NCI-H345 treated with DMSO at 0.1 percent for 48 hours (cell line): ENCODE results near the gene CNNM2.
"Not testable (repeated sequence)": the region's sequence is repeated elsewhere in the genome, so short reads cannot be mapped to it uniquely, and the experiment has no call there.

Source experiments
- DNase-seq: peaks from one replicate; lab custom pipeline; 2025; ENCODE audit not compliant: unreplicated experiment; lab: John Stamatoyannopoulos, UW

CNNM2 gene

DNA sequence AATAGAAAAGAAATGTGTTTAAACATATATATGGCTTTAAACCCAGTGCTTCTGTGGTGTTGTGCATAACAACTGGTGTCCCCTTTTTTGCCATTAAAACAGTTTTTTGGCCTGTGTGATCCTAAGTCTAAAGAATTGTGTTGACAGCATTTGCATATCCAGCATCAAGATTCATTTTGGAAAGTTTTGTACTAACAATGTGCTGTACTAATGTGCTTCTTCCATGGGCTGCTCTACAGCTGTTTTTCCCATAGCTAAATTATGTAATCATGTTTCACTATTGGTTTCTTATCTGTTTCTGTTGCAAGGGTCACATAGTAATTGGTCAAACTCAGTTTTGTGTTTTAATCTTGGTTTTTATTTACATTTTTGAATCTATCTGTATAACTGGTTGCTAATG is 5.5 kb downstream of the CNNM2 start:
- no peak for DNase-seq

DNA sequence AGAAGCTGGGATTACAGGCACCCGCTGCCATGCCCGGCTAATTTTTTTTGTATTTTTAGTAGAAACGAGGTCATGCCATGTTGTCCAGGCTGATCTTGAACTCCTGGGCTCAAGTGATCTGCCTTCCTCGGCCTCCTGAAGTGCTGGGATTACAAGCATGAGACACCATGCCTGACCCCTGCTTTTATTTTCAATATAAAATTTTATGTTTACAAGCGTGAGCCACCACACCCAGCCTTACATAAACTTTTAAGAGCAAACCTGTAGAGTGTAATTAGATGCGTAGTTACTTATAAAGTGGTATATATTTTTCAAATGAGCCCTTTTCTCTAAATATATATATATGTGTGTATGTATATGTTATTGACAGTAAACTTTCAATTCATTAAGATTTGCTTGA is 8.7 kb downstream of the CNNM2 start:
- DNase-seq: no peak

DNA sequence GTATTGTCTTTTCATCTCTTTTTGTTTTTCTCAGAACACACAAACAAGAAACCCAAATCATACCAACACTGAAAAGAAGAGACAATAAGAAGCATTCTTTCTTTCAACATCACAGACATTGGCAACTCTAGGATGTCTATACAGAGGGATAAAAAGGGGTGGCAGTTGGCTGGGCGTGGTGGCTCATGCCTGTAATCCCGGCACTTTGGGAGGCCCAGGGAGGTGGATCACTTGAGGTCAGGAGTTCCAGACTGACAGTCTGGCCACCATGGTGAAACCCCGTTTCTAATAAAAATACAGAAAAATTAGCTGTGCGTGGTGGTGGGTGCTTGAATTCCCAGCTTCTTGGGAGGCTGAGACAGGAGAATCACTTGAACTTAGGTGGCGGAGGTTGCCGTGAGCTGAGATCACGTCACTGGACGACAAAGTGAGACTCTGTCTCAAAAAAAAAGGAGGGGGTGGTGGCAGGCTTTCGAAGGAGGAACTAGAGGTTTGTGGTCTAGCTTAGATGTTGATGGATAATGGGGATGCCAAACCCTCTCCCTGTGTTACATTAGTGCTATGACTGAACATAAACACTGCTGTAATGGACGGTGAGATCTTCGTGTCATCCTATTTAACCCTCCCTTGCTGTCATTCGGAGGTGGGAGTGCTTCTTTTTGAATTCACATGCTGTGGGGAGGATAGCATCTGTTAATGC is 9.4 kb downstream of the CNNM2 start:
- DNase-seq: no peak

DNA sequence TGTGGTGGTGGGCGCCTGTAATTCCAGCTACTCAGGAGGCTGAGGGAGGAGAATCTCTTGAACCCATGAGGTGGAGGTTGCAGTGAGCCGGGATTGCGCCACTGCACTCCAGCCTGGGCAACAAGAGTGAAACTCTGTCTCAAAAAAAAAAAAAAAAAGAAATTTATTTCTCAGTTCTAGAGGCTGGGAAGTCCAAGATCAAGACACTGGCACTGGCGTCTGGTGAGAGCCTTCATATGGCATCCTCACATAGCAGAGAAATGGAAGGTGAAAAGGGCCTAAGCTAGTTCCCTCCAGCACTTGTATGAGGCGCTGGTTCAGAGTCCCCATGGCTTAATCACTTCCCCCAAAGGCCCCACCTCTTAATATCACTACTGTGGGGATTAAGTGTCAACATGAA is 10.3 kb downstream of the CNNM2 start:
- DNase-seq: not testable (repeated sequence)

DNA sequence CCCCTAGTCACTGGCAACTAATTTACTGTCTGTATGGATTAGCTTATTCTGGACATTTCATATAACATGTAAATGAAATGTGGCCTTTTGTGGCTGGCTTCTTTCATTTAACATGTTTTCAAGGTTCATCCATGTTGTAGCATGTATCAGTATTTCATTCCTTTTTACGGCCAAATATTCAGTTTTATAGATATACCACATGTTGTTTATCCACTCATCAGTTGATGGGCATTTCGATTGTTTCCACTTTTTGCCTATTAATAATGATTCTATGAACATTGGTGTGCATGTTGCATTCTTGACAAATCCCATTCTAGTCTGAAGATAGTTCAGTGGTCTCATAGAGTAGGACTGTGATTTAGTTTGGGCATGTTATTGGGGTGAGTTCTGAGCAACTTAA is 12.6 kb downstream of the CNNM2 start:
- no peak for DNase-seq

DNA sequence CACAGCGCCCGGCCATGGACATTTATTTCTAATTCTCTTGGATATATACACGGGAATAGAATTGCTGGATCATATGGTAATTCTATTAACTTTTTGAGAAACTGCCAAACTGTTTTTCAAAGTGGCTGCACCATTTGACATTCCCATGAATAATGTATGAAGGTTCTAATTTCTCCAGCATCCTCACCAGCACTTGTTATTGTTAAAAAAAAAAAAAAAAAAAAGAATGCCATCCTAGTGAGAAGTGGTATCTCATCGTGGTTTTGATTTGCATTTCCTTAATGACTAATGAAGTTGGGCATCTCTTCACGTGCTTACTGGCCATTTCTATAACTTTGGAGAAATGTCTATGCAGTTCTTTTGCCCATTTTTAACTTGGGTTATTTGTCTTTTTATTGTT is 13.5 kb downstream of the CNNM2 start:
- no peak for DNase-seq

DNA sequence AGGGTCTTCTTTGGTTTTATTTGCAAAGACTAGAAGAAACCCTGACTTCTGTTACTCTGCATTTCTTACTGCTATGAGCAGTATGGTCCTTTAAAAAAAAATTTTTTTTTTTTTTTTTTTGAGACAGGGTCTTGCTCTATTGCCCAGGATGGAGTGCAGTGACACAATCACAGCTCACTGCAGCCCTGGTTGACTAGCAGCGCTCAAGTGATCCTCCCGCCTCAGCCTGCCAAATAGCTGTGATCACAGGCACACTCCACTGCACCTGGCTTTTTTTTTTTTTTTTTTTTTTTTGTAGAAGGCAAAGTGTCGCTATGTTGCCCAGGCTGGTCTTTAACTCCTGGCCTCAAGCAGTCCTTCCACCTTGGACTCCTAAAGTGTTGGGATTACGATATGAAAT is 17.4 kb downstream of the CNNM2 start:
- DNase-seq: no peak

DNA sequence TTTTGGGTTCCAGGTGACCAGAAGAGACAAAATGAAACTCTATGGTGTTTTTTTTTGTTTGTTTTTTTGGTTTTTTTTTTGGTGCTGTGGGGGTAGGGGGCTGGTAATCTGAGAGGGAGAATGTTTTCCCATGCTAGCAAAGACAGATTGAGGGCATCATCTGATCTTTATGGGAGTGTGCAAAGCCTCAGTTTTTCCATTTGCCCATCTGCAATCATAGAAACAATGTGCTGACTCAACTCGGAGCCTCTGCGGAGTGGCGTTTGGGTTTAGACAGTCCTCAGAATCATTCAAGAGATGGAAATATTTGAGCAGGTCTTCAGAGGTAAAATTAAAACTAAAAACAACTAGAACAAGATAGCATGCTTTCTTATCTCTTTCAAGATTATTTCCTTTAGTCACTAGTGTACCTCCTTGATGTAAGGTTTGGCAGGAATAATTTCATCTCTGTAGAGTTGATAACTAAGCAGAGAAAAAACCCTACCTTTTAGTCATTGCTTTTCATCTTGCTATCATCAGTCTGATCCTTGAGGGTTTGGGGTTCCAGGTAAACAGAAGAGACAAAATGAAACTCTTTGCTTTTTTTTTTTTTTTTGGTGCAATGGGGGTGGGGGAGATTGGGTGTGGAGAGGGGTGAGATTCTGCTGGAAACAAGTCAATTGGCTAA is 18.0 kb downstream of the CNNM2 start:
- no peak for DNase-seq

DNA sequence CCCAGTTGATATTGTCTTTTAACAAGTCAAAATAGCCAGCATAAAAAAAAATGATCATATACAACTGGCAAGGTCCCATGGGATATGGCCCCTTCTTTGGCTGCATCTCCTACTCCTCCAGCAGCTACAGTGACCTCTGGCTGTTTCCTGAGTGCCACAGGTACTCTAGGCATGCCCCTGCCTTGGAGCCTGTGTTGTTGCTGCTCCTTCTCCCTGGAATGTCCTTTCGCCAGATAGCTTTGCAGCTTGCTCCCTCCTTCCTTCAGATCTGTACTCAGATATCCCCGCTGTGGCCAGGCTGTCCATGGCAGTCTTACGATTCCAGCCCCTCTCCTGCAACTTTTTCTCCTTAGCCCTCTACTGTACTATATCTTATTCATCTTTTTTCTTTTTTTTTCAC is 23.3 kb downstream of the CNNM2 start:
- DNase-seq: no peak

DNA sequence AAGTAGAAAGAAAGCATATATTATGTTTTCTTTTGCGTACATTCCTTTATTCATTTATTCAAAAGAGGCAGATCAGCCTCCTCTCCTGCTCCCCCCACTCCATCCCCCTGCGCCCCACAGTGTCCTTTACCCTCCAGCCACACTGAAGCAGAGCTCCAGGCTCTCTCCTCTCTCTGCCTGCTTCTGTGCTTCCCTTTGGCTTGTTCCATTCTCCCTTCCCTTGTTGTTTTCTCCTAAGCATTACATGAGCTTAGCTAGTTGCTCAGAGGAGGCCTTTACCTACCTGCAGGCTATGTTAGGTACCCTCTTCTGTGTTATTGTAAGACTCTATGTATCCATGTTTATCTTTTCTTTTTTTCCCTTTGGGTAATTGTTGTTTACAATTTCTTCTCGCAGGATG is 27.4 kb downstream of the CNNM2 start:
- DNase-seq: no peak

DNA sequence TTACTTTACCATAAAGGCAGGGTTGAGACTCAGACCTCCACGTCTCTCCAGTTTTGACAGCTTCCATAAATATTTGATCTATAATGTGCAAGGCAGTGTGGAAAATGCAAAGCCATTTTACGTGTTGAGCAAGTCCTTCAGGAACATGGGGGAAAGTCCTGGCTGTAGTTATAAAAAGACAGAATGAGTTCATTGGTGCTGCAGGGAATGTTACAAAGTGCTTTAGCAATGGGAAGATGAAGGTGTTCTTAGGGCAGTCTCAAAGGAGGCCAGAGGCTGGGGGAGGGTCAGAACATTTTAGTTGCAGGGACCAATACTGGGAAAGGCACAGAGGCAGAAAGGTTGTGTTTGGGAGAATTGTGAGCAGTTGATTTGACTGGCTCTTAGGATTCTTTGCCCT is 27.9 kb downstream of the CNNM2 start:
- no peak for DNase-seq

DNA sequence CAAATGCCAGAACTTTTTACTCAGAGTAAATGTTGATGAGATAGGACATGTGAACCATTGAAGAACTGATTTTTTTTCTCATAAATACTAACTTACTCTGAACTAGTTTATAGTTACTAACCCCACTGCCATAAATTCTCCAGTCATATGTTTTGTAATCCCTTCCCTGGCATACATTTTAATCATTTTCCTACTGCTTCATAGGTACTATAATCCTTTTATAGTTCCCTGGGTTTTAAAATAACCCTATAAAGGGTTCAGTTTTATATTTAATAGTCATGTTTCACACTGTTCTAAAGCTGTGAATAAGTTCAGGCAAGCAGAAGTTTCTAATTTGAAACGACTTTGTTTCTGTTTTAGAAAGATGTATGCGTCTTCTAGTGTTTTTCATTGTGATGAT is 28.9 kb downstream of the CNNM2 start:
- DNase-seq: no peak

DNA sequence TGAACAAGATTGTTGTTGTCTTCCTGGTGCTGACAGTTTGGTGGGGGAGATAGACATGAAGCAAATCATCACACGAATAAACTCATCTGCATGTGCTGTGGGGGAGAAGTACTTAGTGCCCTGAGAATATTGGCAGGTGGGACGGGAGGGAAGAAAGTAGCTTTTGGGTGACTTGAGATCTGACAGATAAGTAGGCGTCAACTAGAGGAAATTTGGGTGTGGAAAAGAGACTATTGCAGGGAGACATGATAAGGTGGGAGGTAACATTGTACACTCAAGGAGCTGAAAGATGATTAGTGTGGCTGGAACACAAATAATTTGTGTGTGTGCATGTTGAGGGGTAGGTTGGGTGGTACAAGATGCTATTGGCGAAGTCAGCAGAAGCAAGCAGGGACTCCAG is 30.1 kb downstream of the CNNM2 start:
- DNase-seq: no peak

DNA sequence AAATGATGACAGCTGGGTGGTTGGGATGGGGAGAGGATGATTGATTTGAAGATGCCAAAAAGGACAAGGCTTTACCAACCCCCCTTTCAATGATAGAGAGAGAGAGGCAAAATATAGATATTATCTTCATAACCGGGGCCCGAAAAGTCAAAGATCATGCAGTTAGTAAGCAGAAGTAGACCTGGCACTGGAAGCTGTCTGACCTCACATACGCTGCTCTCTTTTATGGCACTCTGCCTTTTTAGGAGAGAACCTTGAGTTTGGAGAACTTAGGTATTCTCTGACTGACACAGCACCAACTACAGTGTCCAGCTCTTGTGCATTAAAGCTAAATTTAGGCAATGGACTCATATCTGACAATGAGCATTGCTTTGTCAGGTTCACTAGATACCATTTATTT is 30.7 kb downstream of the CNNM2 start:
- no peak for DNase-seq

DNA sequence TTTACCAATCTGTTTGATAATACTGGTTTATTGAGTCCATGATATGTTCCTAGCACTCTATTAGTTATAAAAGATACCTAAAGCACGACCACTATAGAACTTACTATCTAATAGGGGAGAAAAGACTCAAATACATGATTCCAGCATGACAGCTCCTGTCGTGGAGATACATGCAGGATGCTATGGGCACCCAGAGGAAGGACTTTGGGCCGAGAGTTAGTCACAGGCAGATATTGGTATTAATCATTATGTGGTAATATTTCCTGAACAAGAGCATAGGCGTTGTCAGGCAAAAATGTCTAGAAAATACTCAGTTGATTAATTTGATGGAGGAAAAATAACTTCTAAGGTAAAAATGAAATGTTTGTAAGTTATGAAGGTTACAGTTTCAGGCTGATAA is 31.8 kb downstream of the CNNM2 start:
- no peak for DNase-seq

DNA sequence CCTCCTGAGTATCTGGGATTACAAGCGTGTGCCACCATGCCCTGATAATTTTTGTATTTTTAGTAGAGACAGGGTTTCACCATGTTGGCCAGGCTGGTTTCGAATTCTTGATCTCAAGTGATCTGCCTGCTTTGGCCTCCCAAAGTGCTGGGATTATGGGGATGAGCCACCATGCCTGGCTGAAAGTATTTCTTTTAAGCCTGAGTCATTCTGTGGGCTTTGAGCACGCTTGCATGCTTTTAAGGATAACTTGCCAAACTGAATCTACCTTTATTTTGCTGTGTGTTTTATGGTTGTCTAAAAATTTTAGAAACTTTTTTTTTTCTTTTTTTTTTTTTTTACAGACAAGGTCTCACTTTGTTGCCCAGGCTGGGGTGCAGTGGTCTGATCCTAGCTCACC is 33.2 kb downstream of the CNNM2 start:
- DNase-seq: no peak

DNA sequence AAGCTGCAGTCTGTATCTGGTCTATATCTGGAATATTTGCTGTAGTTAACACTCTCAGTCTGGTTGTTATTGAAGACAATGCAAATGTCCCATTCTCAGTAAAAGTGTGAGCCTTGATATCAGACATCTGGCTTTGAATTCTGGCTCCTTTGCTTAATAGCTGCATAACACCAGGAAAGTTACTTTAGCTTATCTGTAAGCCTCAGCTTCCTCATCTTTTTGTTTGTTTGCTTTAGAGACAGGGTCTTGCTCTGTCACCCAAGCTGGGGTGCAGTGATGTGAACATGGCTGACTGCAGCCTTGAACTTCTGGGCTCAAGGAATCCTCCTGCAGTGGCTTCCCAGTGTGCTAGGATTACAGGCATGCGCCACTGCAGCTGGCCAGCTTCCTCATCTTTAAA is 41.3 kb downstream of the CNNM2 start:
- DNase-seq: no peak

DNA sequence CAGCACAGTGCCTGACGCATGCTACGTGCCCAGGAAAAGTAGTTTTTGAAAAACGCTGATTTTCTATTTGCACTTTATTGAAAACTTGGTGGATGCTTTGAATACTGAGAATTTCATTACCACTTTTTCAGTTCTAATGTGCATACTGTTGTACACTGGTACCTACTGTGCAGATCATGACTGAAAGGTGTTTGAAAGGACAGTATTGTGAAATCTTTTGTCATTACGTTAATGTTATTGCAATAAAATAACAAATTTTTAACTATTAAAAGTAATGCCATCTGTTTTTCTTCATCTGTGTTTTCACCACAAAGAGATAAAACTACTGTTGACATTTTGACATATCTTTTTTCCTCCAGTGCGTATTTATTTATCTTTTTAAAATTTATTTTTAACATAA is 42.1 kb downstream of the CNNM2 start:
- no peak for DNase-seq

DNA sequence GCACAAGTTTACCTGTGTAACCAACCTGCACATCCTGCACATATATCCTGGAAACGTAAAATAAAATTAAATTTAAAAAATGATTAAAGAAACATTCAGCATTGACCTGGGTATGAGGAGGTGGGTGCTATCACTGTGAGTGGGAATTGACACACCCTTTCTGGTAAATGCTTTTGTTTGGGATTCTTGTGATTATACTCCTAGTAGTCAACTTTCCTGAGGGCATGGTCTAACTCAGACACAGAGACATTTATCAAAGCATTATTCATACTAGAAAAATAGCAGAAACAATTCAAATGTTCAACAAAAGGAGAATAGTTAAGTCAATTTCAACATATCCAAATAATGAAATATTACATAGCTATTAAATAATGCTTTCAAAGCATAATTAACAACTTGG is 44.2 kb downstream of the CNNM2 start:
- no peak for DNase-seq

DNA sequence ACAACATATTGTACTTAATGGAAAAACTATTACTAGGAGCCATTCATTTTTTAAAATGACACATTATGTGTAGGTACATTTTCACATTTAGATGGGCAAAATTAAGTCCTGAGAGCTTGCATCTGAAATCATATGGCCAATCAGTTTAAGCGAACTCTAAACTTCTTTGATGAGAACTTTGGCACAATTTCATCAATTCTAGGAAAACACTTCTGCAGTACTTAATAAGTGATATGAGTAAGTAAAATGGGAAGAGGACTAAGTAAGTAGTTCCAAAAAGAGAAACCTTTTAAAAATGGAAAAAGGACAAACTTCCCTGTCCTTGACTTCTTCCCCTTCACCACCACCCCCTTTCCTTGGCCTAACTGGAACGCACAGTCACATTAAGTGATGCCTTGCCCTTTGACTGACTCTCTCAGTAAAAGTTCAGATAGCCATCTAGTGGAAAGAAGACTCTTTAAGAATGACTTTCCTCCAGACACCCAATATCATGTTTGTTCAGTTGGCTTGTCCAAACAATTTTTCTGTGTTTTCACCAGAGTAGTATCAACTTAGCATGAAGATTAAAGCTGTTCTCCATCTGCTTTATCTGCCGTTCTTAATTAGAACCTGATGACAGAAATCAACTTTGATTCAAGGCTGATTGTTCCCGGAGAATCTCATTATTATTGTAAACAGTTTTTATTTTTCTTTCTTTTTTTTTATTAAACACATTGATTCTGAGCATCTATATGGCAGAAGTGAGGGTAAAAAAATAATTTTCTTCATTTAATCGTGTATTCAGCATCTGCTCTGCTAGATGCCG is 45.1 kb downstream of the CNNM2 start:
- DNase-seq: no peak

DNA sequence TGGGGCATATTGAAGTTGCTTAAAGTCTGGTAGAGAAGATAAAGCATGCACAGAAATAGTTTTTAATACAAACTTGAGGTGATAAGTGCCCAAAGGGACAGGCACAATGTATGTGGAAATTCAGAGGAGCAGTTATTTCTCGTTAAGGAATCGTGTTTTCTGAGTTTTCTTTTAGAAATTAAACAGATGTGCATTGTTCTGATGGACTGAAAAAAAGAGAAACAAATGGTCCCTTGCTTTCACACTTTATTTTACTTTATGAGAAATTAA is 45.6 kb downstream of the CNNM2 start:
- no peak for DNase-seq

DNA sequence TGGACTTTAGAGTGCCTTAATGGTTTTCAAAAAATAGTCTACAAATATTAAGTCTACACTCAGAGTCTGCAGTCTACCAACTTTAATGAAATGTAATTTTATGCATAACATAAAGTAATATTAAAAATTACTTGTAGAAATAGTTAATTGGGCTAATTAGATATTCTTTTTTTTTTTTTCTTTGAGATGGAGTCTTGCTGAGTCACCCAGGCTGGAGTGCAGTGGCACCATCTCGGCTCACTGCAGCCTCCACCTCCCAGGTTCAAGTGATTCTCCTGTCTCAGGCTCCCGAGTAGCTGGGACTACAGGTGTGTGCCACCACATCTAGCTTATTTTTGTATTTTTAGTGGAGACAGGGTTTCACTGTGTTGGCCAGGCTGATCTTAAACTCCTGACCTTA is 46.0 kb downstream of the CNNM2 start:
- not testable (repeated sequence) for DNase-seq

DNA sequence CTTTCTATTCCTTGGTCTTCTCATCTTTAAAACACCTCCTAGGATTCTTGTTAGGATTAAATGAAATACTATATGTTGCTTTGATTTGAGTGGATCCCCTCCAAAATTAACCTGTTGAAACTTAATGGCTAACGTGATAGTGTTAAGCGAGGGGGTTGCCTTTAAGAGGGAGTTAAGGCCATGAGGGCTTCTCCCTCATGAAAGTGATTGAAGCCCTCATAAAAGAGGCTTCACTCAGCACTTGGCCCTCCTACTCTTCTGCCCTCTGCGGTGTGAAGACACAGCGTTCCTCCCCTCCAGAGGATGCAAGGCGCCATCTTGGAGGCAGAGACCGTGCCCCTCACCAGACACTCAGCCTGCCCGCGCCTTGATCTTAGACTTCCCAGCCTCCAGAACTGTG is 46.6 kb downstream of the CNNM2 start:
- DNase-seq: no peak
